Endothelial cell of umbilical vein (primary cell): ENCODE results near the gene TENM4. TPM values are rescaled to one million over a fixed set of nuclear protein-coding genes. Genes with fewer than 3 reads are reported as not detected.

Source experiments
- BruUV-seq: library from RNA; stranded (reverse); fragments of 400-500 nt; replicated peaks from 2 replicates; lab custom pipeline; 2021; lab: Mats Ljungman, UMichigan
- CTCF ChIA-PET: fragments of 300-600, 350-600 bp; sonication (Branson Sonifier 250); formaldehyde crosslinking; loops from one replicate; lab custom pipeline; 2021; ENCODE audit warnings: antibody characterized with exemption, inconsistent platforms; lab: Charles Lee
- POLR2A ChIA-PET: fragments of 300-600, 350-600 bp; sonication (Branson Sonifier 250); formaldehyde crosslinking; loops from one replicate; lab custom pipeline; 2021; ENCODE audit warnings: antibody characterized with exemption, inconsistent platforms; lab: Charles Lee
- DNase-seq: peaks from one replicate; pipeline ENCODE4 v3.0.0-alpha.2; 2011; ENCODE audit warnings: low read depth, low spot score
- FAIRE-seq: peaks from 2 replicates; lab custom pipeline; 2011; peaks lifted over from hg19 to GRCh38; lab: Jason Lieb, UNC
- H2AFZ ChIP-seq: 2 replicates; pipeline ENCODE4 v1.6.0; 2012; ENCODE audit warnings: low read depth, low read length, control low read depth, inconsistent platforms
- H3K27ac ChIP-seq: 2 replicates; pipeline ENCODE4 v1.5.1; 2011; ENCODE audit warnings: low read depth, mild to moderate bottlenecking, control low read depth, low read length, moderate library complexity; ENCODE audit not compliant: insufficient read depth
- H3K27me3 ChIP-seq, 2 experiments: 2 replicates each; pipeline versions ENCODE4 v1.6.0 to v1.6.1; 2011; ENCODE audit warnings: low read length in 2 of 2, mixed read lengths in 1 of 2; ENCODE audit not compliant: control insufficient read depth in 2 of 2, insufficient read depth in 2 of 2
- H3K36me3 ChIP-seq, 2 experiments: 2 replicates in 1 of 2; 3 replicates in 1 of 2; pipeline ENCODE4 v1.5.1; 2011; ENCODE audit warnings: low read length in 2 of 2, mild to moderate bottlenecking in 1 of 2, moderate library complexity in 1 of 2; ENCODE audit not compliant: control insufficient read depth in 2 of 2, insufficient read depth in 2 of 2; ENCODE audit errors: extremely low read depth in 1 of 2
- H3K4me1 ChIP-seq: 3 replicates; pipeline ENCODE4 v1.5.1; 2011; ENCODE audit warnings: mild to moderate bottlenecking, low read length; ENCODE audit not compliant: control insufficient read depth, insufficient read depth; ENCODE audit errors: extremely low read depth
- H3K4me2 ChIP-seq: 2 replicates; pipeline ENCODE4 v1.6.1; 2011; ENCODE audit warnings: low read length, control low read depth, mixed read lengths; ENCODE audit not compliant: insufficient read depth
- H3K4me3 ChIP-seq, 3 experiments: fragments of 200-600 bp in 1 of 3; sonication (generic), shearing (Covaris generic) in 1 of 3; replicated peaks in 1 of 3; 2 replicates each; pipeline ENCODE4 v1.5.1; 2011 to 2016; ENCODE audit warnings: control low read depth in 3 of 3, low read length in 3 of 3, mild to moderate bottlenecking in 2 of 3, inconsistent platforms in 1 of 3, low read depth in 1 of 3, moderate library complexity in 1 of 3; ENCODE audit not compliant: insufficient read depth in 1 of 3
- H3K79me2 ChIP-seq: 2 replicates; pipeline ENCODE4 v1.6.0; 2012; ENCODE audit warnings: low read length, inconsistent platforms; ENCODE audit not compliant: control insufficient read depth, insufficient read depth
- H3K9ac ChIP-seq: replicated peaks from 2 replicates; pipeline ENCODE3; 2011; ENCODE audit warnings: low read length, control low read depth; ENCODE audit not compliant: insufficient read depth; ENCODE audit errors: extremely low read depth
- H3K9me1 ChIP-seq: replicated peaks from 3 replicates; pipeline ENCODE4 v1.6.0; 2011; ENCODE audit warnings: mild to moderate bottlenecking, low read length; ENCODE audit not compliant: control insufficient read depth, insufficient read depth; ENCODE audit errors: extremely low read depth
- H3K9me3 ChIP-seq: replicated peaks from 2 replicates; pipeline ENCODE4 v1.5.1; 2012; ENCODE audit warnings: low read length, inconsistent platforms; ENCODE audit not compliant: control insufficient read depth, insufficient read depth
- H4K20me1 ChIP-seq: replicated peaks from 2 replicates; pipeline ENCODE3; 2011; ENCODE audit warnings: mild to moderate bottlenecking, low read length; ENCODE audit not compliant: control insufficient read depth, insufficient read depth; ENCODE audit errors: extremely low read depth
- EZH2 ChIP-seq: IDR thresholded peaks from 2 replicates; pipeline ENCODE4 v1.6.1; 2012; ENCODE audit warnings: borderline replicate concordance, low read depth, mild to moderate bottlenecking, moderate library complexity, low read length, inconsistent platforms; ENCODE audit not compliant: severe bottlenecking
- FOS ChIP-seq: IDR thresholded peaks from 2 replicates; pipeline ENCODE4 v1.6.1; 2011; ENCODE audit warnings: mild to moderate bottlenecking, low read length, moderate library complexity, borderline replicate concordance; ENCODE audit not compliant: insufficient read depth
- GATA2 ChIP-seq: IDR thresholded peaks from 2 replicates; pipeline ENCODE4 v1.7.0; 2011; ENCODE audit warnings: low read depth, mild to moderate bottlenecking, moderate library complexity, mixed read lengths, low read length; ENCODE audit not compliant: insufficient read length, insufficient read depth
- JUN ChIP-seq: IDR thresholded peaks from 2 replicates; pipeline ENCODE4 v1.6.1; 2011; ENCODE audit warnings: borderline replicate concordance, low read depth; ENCODE audit not compliant: insufficient read length, insufficient read depth
- MAX ChIP-seq: IDR thresholded peaks from 2 replicates; pipeline ENCODE4 v1.6.1; 2011; ENCODE audit not compliant: insufficient read depth, insufficient read length
- MYC ChIP-seq: IDR thresholded peaks from one replicate; pipeline ENCODE4 v1.6.1; 2011; ENCODE audit warnings: mild to moderate bottlenecking, low read depth, low read length
- POLR2A ChIP-seq: IDR thresholded peaks from 2 replicates; pipeline ENCODE4 v1.6.1; 2012; ENCODE audit warnings: low read depth, mild to moderate bottlenecking, control low read depth, low read length
- POLR2AphosphoS5 ChIP-seq: IDR thresholded peaks from 2 replicates; pipeline ENCODE4 v1.6.1; 2012; ENCODE audit warnings: low read depth, mild to moderate bottlenecking, control low read depth, low read length, moderate library complexity; ENCODE audit not compliant: insufficient read depth
- dilution Hi-C: fragments of 300-500 bp; cut with MboI; formaldehyde crosslinking; loops from one replicate; pipeline ENCODE4 v1.15.0; 2019; ENCODE audit warnings: low sequenced_read_pairs; ENCODE audit not compliant: extremely low pct_ligation_motif_present
- intact Hi-C: fragments of 100-400 bp; cut with micrococcal nuclease; formaldehyde crosslinking; loops from one replicate; pipeline ENCODE4 v1.10.0; 2022
- polyA plus RNA-seq, 4 experiments: library from polyadenylated mRNA; depleted of rRNA in 3 of 4; stranded (reverse) in 3 of 4; unstranded in 1 of 4; fragments of >200 nt; gene quantifications; 2 replicates each; pipeline versions ENCODE4 v1.2.1 to v1.2.3, GENCODE V29; 2011 to 2012; ENCODE audit warnings: missing spikeins in 1 of 4
- total RNA-seq: library from RNA; stranded (reverse); gene quantifications from 2 replicates; pipeline ENCODE4 v1.2.3, GENCODE V29; 2021
- TF ChIP-seq, protein P1 (sequence below), 2 donors: IDR thresholded peaks; 1 replicate in 1 of 2; 2 replicates in 1 of 2; pipeline ENCODE4 v1.5.1; 2011; ENCODE audit warnings: low read length in 2 of 2, mild to moderate bottlenecking in 2 of 2, moderate library complexity in 2 of 2, control low read depth in 1 of 2, inconsistent platforms in 1 of 2, low read depth in 1 of 2; ENCODE audit not compliant: insufficient read depth in 1 of 2; ENCODE audit errors: extremely low read depth in 1 of 2

Gene TENM4
- total and polyA plus RNA-seq, 2 donors (not counting 3 experiments of a cell fraction or from before 2014, with no cell fraction given), result 0.06 to 0.27 TPM

DNA sequence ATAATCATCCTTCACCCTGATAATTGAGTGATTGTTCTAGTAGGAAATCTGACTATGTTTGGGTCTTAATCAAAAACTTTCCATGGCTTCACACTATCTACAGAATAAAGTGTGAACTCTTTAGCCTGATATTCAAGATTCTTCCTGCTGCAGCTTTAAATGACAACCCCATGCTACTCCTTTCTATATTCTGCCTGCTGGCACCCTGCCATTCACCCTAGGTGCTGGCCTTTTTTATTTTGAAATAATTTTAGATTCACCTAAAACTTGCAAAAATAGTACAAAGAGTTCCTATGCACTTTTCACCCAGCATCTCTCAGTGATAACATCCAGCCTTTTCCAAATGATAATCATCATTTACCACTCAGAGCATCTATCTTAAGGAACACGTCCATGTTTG, 502.8 kb downstream of the TENM4 start:
- Histone ChIP-seq H3K79me2 (no peaks in the 10 kb centered on the region), H3K36me3 (no peaks in the 10 kb centered on the region), H3K27me3 (peaks cover 5 to 8% of the 10 kb centered on the region in 2 experiments), H3K9me1 (no peaks in the 10 kb centered on the region), H3K4me1 (no peaks in the 10 kb centered on the region), H2AFZ (no peak overlapping the region), H3K4me2 (no peak overlapping the region), H3K9ac (no peak overlapping the region), H3K4me3 (no peak overlapping the region), H3K27ac (no peak overlapping the region), H4K20me1 (no peaks in the 10 kb centered on the region), H3K9me3 (no peaks in the 10 kb centered on the region)
- dilution Hi-C loops (no loop called here), intact Hi-C loops (no loop called here)
- ChIA-PET CTCF (no interaction called here), POLR2A (no interaction called here)
- no peak for TF ChIP-seq EZH2
- TF ChIP-seq POLR2AphosphoS5, result no peak
- no peak for TF ChIP-seq MAX
- no peak for TF ChIP-seq GATA2
- TF ChIP-seq JUN, result no peak
- TF ChIP-seq POLR2A, result no peak
- no peak for TF ChIP-seq MYC
- TF ChIP-seq, protein P1, sequence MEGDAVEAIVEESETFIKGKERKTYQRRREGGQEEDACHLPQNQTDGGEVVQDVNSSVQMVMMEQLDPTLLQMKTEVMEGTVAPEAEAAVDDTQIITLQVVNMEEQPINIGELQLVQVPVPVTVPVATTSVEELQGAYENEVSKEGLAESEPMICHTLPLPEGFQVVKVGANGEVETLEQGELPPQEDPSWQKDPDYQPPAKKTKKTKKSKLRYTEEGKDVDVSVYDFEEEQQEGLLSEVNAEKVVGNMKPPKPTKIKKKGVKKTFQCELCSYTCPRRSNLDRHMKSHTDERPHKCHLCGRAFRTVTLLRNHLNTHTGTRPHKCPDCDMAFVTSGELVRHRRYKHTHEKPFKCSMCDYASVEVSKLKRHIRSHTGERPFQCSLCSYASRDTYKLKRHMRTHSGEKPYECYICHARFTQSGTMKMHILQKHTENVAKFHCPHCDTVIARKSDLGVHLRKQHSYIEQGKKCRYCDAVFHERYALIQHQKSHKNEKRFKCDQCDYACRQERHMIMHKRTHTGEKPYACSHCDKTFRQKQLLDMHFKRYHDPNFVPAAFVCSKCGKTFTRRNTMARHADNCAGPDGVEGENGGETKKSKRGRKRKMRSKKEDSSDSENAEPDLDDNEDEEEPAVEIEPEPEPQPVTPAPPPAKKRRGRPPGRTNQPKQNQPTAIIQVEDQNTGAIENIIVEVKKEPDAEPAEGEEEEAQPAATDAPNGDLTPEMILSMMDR (IDR thresholded peaks at IDR 0.05; ENCODE audit: extremely low read depth in 1 of 2, insufficient read depth in 1 of 2, low read depth in 1 of 2, low read length in 2 of 2), result no peak
- TF ChIP-seq FOS, result no peak
- BruUV-seq, result no TSS peak
- DNase-seq (no peak), FAIRE-seq (no peak)
